IMR-90 (cell line): ENCODE measurements around the gene GABRB3. TPM values are rescaled to one million over a fixed set of nuclear protein-coding genes. Genes with fewer than 3 reads are reported as not detected.

ENCODE experiments used
- ATAC-seq: fragments of 200-7000 bp; cut with Tn5 transposase; 2 replicates; pipeline ENCODE4 v1.9.1; 2020; ENCODE audit warnings: low read depth, mild to moderate bottlenecking, moderate library complexity
- BruUV-seq: library from RNA; stranded (reverse); fragments of 400-500 nt; replicated peaks from 2 replicates; lab custom pipeline; 2021; lab: Mats Ljungman, UMichigan
- CTCF ChIA-PET: fragments of 300-600 bp; formaldehyde crosslinking; extraction: SDS; loops from one replicate; lab custom pipeline; 2021; ENCODE audit warnings: antibody characterized with exemption; lab: Yijun Ruan, JAX
- POLR2A ChIA-PET: fragments of 300-600 bp; sonication (Branson Sonifier 250); formaldehyde crosslinking; loops from one replicate; lab custom pipeline; 2022; ENCODE audit warnings: antibody characterized with exemption; ENCODE audit not compliant: unreplicated experiment; lab: Charles Lee
- DNase-seq: peaks from one replicate; pipeline ENCODE4 v3.0.0; 2013
- H2AFZ ChIP-seq: replicated peaks from 2 replicates; pipeline ENCODE3; 2013; ENCODE audit warnings: low read length, mild to moderate bottlenecking; ENCODE audit not compliant: poor library complexity
- H2AK5ac ChIP-seq: 2 replicates; pipeline ENCODE4 v1.6.1; 2013; ENCODE audit warnings: low read depth, low read length, inconsistent platforms
- H2AK9ac ChIP-seq: replicated peaks from 2 replicates; pipeline ENCODE3; 2013; ENCODE audit warnings: mild to moderate bottlenecking, low read depth, low read length, moderate library complexity; ENCODE audit not compliant: poor library complexity
- H2BK120ac ChIP-seq: 2 replicates; pipeline ENCODE4 v1.6.1; 2013; ENCODE audit warnings: low read depth, low read length, inconsistent platforms
- H2BK15ac ChIP-seq: 3 replicates; pipeline ENCODE4 v1.6.1; 2013; ENCODE audit warnings: low read depth, low read length, inconsistent platforms
- H2BK20ac ChIP-seq: 2 replicates; pipeline ENCODE4 v1.6.1; 2013; ENCODE audit warnings: low read depth, mild to moderate bottlenecking, inconsistent platforms, low read length, moderate library complexity
- H2BK5ac ChIP-seq: 2 replicates; pipeline ENCODE4 v1.6.1; 2013; ENCODE audit warnings: mild to moderate bottlenecking, low read depth, low read length, inconsistent platforms; ENCODE audit not compliant: poor library complexity, severe bottlenecking
- H3K14ac ChIP-seq: replicated peaks from 2 replicates; pipeline ENCODE4 v1.6.1; 2013; ENCODE audit warnings: low read depth, low read length, inconsistent platforms
- H3K18ac ChIP-seq: 2 replicates; pipeline ENCODE4 v1.6.1; 2013; ENCODE audit warnings: low read depth, low read length, control low read depth
- H3K23ac ChIP-seq: 2 replicates; pipeline ENCODE4 v1.6.1; 2013; ENCODE audit warnings: low read depth, low read length, inconsistent platforms
- H3K27ac ChIP-seq: 2 replicates; pipeline ENCODE4 v1.5.1; 2013; ENCODE audit warnings: mild to moderate bottlenecking, control low read depth, low read length; ENCODE audit not compliant: insufficient read depth
- H3K27me3 ChIP-seq: 2 replicates; pipeline ENCODE4 v1.6.1; 2013; ENCODE audit warnings: low read length; ENCODE audit not compliant: control insufficient read depth, insufficient read depth
- H3K36me3 ChIP-seq: 2 replicates; pipeline ENCODE4 v1.6.1; 2013; ENCODE audit warnings: low read length, mixed read lengths; ENCODE audit not compliant: control insufficient read depth, insufficient read depth
- H3K4ac ChIP-seq: 2 replicates; pipeline ENCODE4 v1.6.1; 2013; ENCODE audit warnings: low read depth, low read length, inconsistent platforms
- H3K4me1 ChIP-seq: 2 replicates; pipeline ENCODE4 v1.6.1; 2013; ENCODE audit warnings: low read length, mixed read lengths; ENCODE audit not compliant: control insufficient read depth, insufficient read depth
- H3K4me2 ChIP-seq: 2 replicates; pipeline ENCODE4 v1.6.1; 2013; ENCODE audit warnings: low read depth, mild to moderate bottlenecking, control low read depth, low read length, moderate library complexity
- H3K4me3 ChIP-seq: 2 replicates; pipeline ENCODE4 v1.5.1; 2013; ENCODE audit warnings: low read depth, mild to moderate bottlenecking, control low read depth, low read length, moderate library complexity; ENCODE audit not compliant: insufficient read depth
- H3K56ac ChIP-seq: 2 replicates; pipeline ENCODE4 v1.6.1; 2013; ENCODE audit warnings: low read length, inconsistent platforms; ENCODE audit not compliant: insufficient read depth; ENCODE audit errors: extremely low read depth
- H3K79me1 ChIP-seq, 2 experiments: 2 replicates each; pipeline ENCODE4 v1.6.1; 2013; ENCODE audit warnings: low read length in 2 of 2, inconsistent platforms in 1 of 2, low read depth in 1 of 2
- H3K9ac ChIP-seq: 2 replicates; pipeline ENCODE4 v1.6.1; 2013; ENCODE audit warnings: low read depth, low read length, control low read depth
- H3K9me1 ChIP-seq: 2 replicates; pipeline ENCODE4 v1.6.1; 2013; ENCODE audit warnings: low read length, inconsistent platforms; ENCODE audit not compliant: insufficient read depth
- H3K9me3 ChIP-seq: 2 replicates; pipeline ENCODE4 v1.6.1; 2013; ENCODE audit warnings: low read length; ENCODE audit not compliant: control insufficient read depth, insufficient read depth
- H4K20me1 ChIP-seq: 2 replicates; pipeline ENCODE4 v1.6.1; 2013; ENCODE audit warnings: low read length, inconsistent platforms; ENCODE audit not compliant: insufficient read depth
- H4K5ac ChIP-seq: 2 replicates; pipeline ENCODE4 v1.6.1; 2013; ENCODE audit warnings: mild to moderate bottlenecking, low read depth, low read length, control low read depth
- H4K8ac ChIP-seq, 2 experiments: 2 replicates each; pipeline ENCODE4 v1.6.1; 2013; ENCODE audit warnings: low read depth in 2 of 2, low read length in 2 of 2, control low read depth in 1 of 2, inconsistent platforms in 1 of 2
- H4K91ac ChIP-seq: 2 replicates; pipeline ENCODE4 v1.6.1; 2013; ENCODE audit warnings: low read depth, low read length, inconsistent platforms; ENCODE audit not compliant: insufficient read depth
- BHLHE40 ChIP-seq: fragments of 150-350 bp; IDR thresholded peaks from 2 replicates; pipeline ENCODE4 v1.6.1; 2016; ENCODE audit warnings: mild to moderate bottlenecking, low read depth, low read length
- FOS ChIP-seq: fragments of 150-350 bp; IDR thresholded peaks from 2 replicates; pipeline ENCODE4 v1.6.1; 2016; ENCODE audit warnings: low read depth, low read length
- MAFK ChIP-seq: IDR thresholded peaks from 2 replicates; pipeline ENCODE4 v1.6.1; 2012; ENCODE audit warnings: low read depth, low read length, improper control_type of control experiment
- MXI1 ChIP-seq: IDR thresholded peaks from 2 replicates; pipeline ENCODE4 v1.6.1; 2012; ENCODE audit warnings: low read depth, mild to moderate bottlenecking, low read length, moderate library complexity, borderline replicate concordance
- NFE2L2 ChIP-seq: fragments of 150-350 bp; IDR thresholded peaks from 2 replicates; pipeline ENCODE4 v1.6.1; 2016; ENCODE audit warnings: low read depth, mild to moderate bottlenecking, low read length
- RAD21 ChIP-seq: IDR thresholded peaks from 2 replicates; pipeline ENCODE4 v1.6.1; 2012; ENCODE audit warnings: low read length, improper control_type of control experiment
- SMC3 ChIP-seq: fragments of 150-350 bp; IDR thresholded peaks from 2 replicates; pipeline ENCODE4 v1.6.1; 2016; ENCODE audit warnings: low read depth, mild to moderate bottlenecking, antibody characterized with exemption, low read length, moderate library complexity
- WGBS, 2 experiments: methylation state at CpG; one replicate each; pipeline versions ENCODE4 v1.1.5 to v1.1.7; 2013; ENCODE audit warnings: missing lambda C conversion rate in 2 of 2; ENCODE audit not compliant: insufficient read length in 1 of 2; ENCODE audit errors: extremely low coverage in 2 of 2; 5-methylcytosine and 5-hydroxymethylcytosine counted together
- dilution Hi-C: fragments of 300-500 bp; cut with HindIII; formaldehyde crosslinking; loops from one replicate; pipeline ENCODE4 v1.14.3; 2018; ENCODE audit warnings: low sequenced_read_pairs; ENCODE audit not compliant: unreplicated experiment
- in situ Hi-C: fragments of 300-500 bp; cut with MboI; formaldehyde crosslinking; loops from 3 replicates; pipeline ENCODE4 v1.14.3; 2019; ENCODE audit warnings: low sequenced_read_pairs, inconsistent platforms, mixed read lengths
- intact Hi-C: fragments of 100-400 bp; cut with micrococcal nuclease; formaldehyde crosslinking; loops from 2 replicates; pipeline ENCODE4 v1.10.0; 2022
- polyA plus RNA-seq, 3 experiments: library from polyadenylated mRNA; depleted of rRNA; stranded (reverse); fragments of >200 nt; gene quantifications; 2 replicates each; pipeline ENCODE4 v1.2.3, GENCODE V29; 2012; ENCODE audit warnings: low replicate concordance in 1 of 3
- total RNA-seq: library from RNA; depleted of rRNA; stranded (reverse); fragments of >200 nt; gene quantifications from 2 replicates; pipeline ENCODE4 v1.2.3, GENCODE V29; 2012

GABRB3 gene
- total and polyA plus RNA-seq, 2 of the 4 experiments (the other 2 are of a cell fraction), result 0.36 to 0.54 TPM

GRCh38 chr15:26713498-26713897 lies 59.4 kb downstream of the GABRB3 start:
- Histone ChIP-seq H2BK20ac (no peak overlapping the region), H3K4ac (no peak overlapping the region), H4K8ac (no peak overlapping the region), H2BK120ac (no peak overlapping the region), H4K91ac (no peak overlapping the region), H3K9me1 (no peaks in the 10 kb centered on the region), H3K56ac (no peak overlapping the region), H3K9ac (no peak overlapping the region), H4K5ac (no peak overlapping the region), H3K18ac (no peak overlapping the region), H3K4me3 (no peak overlapping the region), H3K9me3 (peaks cover 36% of the 10 kb centered on the region), H2BK15ac (no peak overlapping the region), H3K4me1 (no peaks in the 10 kb centered on the region), H2AK5ac (no peak overlapping the region), H3K4me2 (no peak overlapping the region), H3K14ac (no peak overlapping the region), H2BK5ac (no peak overlapping the region), H3K27me3 (no peaks in the 10 kb centered on the region), H4K20me1 (no peaks in the 10 kb centered on the region), H3K36me3 (no peaks in the 10 kb centered on the region), H3K27ac (no peak overlapping the region), H3K79me1 (no peaks in the 10 kb centered on the region), H3K23ac (no peak overlapping the region), H2AK9ac (no peak overlapping the region), H2AFZ (no peak overlapping the region)
- ChIA-PET POLR2A (no interaction called here), CTCF (no interaction called here)
- ATAC-seq (no peak), DNase-seq (no peak)
- in situ Hi-C loops, result no loop called here
- WGBS, 2 experiments, result 71% methylated on average over 1 of the region's 5 CpGs; no CpG with 5 or more reads in 1 of the 2 experiments
- intact Hi-C loops, result no loop called here
- dilution Hi-C loops, result no loop called here
- TF ChIP-seq MAFK, result no peak
- TF ChIP-seq FOS, result no peak
- TF ChIP-seq BHLHE40, result no peak
- no peak for TF ChIP-seq SMC3
- TF ChIP-seq NFE2L2, result no peak
- TF ChIP-seq MXI1, result no peak
- no peak for TF ChIP-seq RAD21
- BruUV-seq, result no TSS peak
